ENCODE data around the gene TPMT. TPM values are rescaled to one million over a fixed set of nuclear protein-coding genes. Genes with fewer than 3 reads are reported as not detected.

Gene TPMT
- total RNA-seq, 3 donors from 2014 or later: 5.6 to 10.2 (median 8.9) TPM

DNA sequence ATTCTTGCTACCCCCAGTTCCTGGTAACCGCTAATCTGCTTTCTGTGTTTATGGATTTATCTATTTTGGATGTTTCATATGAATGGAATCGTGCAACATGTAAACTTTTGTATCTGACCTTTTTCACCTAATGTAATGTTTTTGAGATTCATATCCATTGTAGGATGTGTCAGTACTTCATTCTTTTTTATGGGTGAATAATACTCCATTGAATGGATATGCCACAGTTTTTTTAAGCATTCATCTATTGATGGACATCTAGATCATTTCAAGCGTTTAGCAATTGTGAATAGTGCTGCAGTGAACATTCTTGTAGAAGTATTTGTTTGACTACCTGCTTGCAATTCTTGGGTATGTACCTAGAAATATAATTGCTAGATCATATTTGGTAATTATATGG, 13.4 kb upstream of the TPMT start:
- no peak for DNase-seq (ENCODE audit: low spot score in 2 of 2)
- H3K9me3 ChIP-seq: peaks cover 0 to 4% of the 10 kb centered on the region in 2 donors
- H3K36me3 ChIP-seq: peaks cover 2% of the 10 kb centered on the region
- TF ChIP-seq POLR2A (IDR thresholded peaks at IDR 0.05): no peak
- TF ChIP-seq POLR2AphosphoS5 (IDR thresholded peaks at IDR 0.05): no peak
- TF ChIP-seq CTCF (IDR thresholded peaks at IDR 0.05): no peak
- no peaks in the 10 kb centered on the region for H3K4me1 ChIP-seq
- no peak overlapping the region for H3K4me3 ChIP-seq
- H3K27me3 ChIP-seq: no peaks in the 10 kb centered on the region
- no peak overlapping the region for H3K27ac ChIP-seq
- intact Hi-C loops (cut with DNase I; ENCODE audit: low total_unique reads): no loop called here

DNA sequence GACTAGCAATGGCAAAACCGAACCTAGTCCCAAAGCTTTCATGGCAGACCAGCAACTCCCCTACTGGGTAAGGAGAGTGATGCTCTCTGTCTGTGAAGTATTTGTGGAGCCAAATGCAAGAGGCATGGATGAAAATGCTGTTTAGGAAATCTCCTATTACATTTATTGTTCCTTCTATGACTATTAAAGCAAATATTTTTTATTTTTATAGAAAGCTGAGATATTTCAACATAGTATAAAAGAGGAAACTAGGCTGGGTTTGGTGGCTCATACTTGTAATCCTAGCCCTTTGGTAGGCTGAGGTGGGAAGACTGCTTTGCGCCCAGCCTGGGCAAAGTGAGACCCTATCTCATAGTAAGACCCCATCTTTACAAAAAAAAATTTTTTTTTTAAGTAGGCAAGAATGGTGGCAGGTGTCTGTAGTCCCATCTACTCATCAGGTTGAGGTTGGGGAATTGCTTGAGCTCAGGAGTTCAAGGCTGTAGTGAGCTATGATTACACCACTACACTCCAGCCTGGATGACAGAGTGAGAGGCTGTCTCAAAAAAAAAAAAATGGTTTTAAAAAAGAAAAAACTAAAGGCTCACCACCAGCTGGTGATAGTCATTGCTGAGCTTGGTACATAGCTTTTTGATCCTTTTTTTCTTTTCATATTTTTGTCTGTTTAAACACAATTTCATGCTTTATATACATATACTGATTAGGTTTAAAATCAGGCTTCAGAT, 11.6 kb upstream of the TPMT start:
- no peak for TF ChIP-seq CTCF (IDR thresholded peaks at IDR 0.05)
- Histone ChIP-seq H3K36me3 (peaks cover 4% of the 10 kb centered on the region), H3K4me1 (no peaks in the 10 kb centered on the region), H3K9me3 (peaks cover 0 to 4% of the 10 kb centered on the region in 2 donors), H3K27ac (no peak overlapping the region), H3K27me3 (no peaks in the 10 kb centered on the region), H3K4me3 (no peak overlapping the region)
- intact Hi-C loops (cut with DNase I; ENCODE audit: low total_unique reads): no loop called here
- DNase-seq (ENCODE audit: low spot score in 2 of 2): no peak

DNA sequence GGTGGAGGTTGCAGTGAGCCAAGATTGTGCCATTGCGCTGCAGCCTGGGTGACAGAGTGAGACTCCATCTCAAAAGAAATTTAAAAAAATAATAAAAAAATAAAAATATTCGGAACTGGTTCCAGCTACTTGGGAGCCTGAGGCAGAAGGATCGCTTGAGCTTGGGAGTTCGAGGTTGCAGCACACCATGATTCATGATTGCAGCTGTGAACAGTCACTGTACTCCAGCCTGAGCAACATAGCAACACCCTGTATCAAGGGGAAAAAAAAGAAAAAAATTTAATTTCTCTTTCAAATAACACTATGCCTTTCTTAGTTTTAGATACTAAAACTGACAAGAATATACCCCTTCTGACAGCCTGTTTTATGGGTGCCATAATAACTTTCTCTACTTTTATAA, 10.9 kb upstream of the TPMT start:
- intact Hi-C loops (cut with DNase I; ENCODE audit: low total_unique reads): no loop called here
- H3K4me1 ChIP-seq: no peaks in the 10 kb centered on the region
- TF ChIP-seq POLR2AphosphoS5 (IDR thresholded peaks at IDR 0.05): no peak
- no peak for TF ChIP-seq POLR2A (IDR thresholded peaks at IDR 0.05)
- TF ChIP-seq CTCF (IDR thresholded peaks at IDR 0.05): no peak
- H3K36me3 ChIP-seq: peaks cover 4% of the 10 kb centered on the region
- peaks cover 0 to 4% of the 10 kb centered on the region in 2 donors for H3K9me3 ChIP-seq
- H3K27ac ChIP-seq: no peak overlapping the region
- DNase-seq (ENCODE audit: low spot score in 2 of 2): no peak
- no peaks in the 10 kb centered on the region for H3K27me3 ChIP-seq
- H3K4me3 ChIP-seq: no peak overlapping the region

- H3K9me3 ChIP-seq: no peaks in the 10 kb centered on the region
- H3K4me3 ChIP-seq: no peak overlapping the region
- intact Hi-C loops (cut with DNase I; ENCODE audit: low total_unique reads): no loop called here
- peaks cover 4% of the 10 kb centered on the region for H3K36me3 ChIP-seq
- H3K27ac ChIP-seq: no peak overlapping the region
- TF ChIP-seq POLR2AphosphoS5 (IDR thresholded peaks at IDR 0.05) (no peak), CTCF (IDR thresholded peaks at IDR 0.05) (no peak), POLR2A (IDR thresholded peaks at IDR 0.05) (no peak)
- H3K4me1 ChIP-seq: no peaks in the 10 kb centered on the region
- no peak for DNase-seq (ENCODE audit: low spot score in 2 of 2)
- H3K27me3 ChIP-seq: no peaks in the 10 kb centered on the region
Measured at GRCh38 chr6:18162401-18162800, 7.5 kb upstream of the TPMT start.

DNA sequence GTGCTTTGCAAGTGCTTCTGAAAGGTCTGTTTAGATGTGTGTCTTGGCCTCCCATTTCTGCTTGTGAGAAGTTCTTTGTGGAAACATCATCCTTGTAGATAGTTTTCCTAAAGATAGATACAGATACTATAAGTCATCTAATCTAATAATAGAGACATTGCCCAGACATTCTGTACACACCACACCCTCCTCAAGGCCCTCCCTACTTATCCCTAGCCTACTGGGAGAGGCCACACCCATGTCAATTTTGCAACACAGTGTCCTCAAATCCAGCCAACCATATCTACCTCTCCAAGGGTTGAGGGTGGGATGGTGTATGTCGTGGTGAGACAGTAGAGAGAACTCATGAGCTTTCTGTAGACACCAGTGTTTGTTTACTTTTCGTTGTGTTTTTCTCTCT, 6.6 kb upstream of the TPMT start:
- H3K9me3 ChIP-seq: no peaks in the 10 kb centered on the region
- intact Hi-C loops (cut with DNase I; ENCODE audit: low total_unique reads): no loop called here
- H3K4me3 ChIP-seq: no peak overlapping the region
- peaks cover 4% of the 10 kb centered on the region for H3K36me3 ChIP-seq
- no peaks in the 10 kb centered on the region for H3K4me1 ChIP-seq
- DNase-seq (ENCODE audit: low spot score in 2 of 2): no peak
- no peaks in the 10 kb centered on the region for H3K27me3 ChIP-seq
- TF ChIP-seq POLR2AphosphoS5 (IDR thresholded peaks at IDR 0.05) (no peak), POLR2A (IDR thresholded peaks at IDR 0.05) (no peak), CTCF (IDR thresholded peaks at IDR 0.05) (no peak)
- H3K27ac ChIP-seq: no peak overlapping the region

Data from breast epithelium (tissue), 4 donors.